Activated T-helper 9 cell treated with anti-CD3 and anti-CD28 coated beads, Interleukin-2, amount 50 U/mL, for 16 hours (primary cell): ENCODE data around the gene CELSR1.
"Not testable (repeated sequence)": the region's sequence is repeated elsewhere in the genome, so short reads cannot be mapped to it uniquely, and the experiment has no call there.

Experiments
- DNase-seq: peaks from one replicate; pipeline ENCODE4 v3.0.0-alpha.2; 2020; ENCODE audit warnings: low read depth

CELSR1 gene

GRCh38 chr22:46479046-46479445, 58.4 kb downstream of the CELSR1 start:
- no peak for DNase-seq

DNA sequence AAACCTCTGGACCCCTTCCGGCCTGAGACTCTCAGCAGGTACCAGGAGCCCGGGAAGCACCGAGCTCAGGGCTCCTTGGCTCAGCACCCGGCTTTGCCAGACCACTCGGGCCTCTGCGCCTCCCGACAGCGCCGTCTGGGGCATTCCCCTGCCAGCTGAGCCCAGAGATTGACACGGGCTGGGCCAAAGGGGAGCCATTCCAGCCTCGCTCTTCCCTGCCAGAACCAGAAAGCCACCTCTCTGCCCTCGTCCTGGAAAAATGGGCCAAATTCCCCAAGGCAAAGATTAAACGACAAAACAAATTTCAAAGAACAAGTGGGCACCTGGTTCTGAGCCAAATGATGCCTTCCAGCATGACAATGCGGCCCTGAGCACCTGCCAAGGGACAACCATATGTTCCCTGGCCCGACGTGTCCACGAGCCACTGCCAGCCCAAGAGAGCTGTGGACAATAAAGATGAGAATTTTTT, 59.3 kb downstream of the CELSR1 start:
- DNase-seq = no peak

DNA sequence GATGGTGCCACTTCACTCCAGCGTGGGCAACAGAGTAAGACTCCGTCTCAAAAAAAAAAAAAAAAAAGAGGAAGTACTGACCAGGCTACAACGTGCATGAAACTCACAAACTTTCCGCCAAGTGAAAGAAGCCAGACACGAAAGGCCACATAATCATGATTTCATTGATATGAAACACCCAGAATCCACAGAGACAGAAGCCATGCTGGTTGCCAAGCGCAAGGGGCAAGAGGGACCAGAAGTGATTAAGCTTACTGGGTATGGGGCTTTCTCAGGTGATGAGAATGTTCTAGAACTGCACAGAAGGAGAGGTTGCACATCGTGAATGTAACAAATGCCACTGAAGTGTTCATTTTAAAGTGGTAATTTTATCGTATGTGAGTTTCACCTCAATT, 60.9 kb downstream of the CELSR1 start:
- DNase-seq = no peak

- DNase-seq = no peak
These were observed 63.4 kb downstream of the CELSR1 start for GRCh38 chr22:46473896-46474557.

DNA sequence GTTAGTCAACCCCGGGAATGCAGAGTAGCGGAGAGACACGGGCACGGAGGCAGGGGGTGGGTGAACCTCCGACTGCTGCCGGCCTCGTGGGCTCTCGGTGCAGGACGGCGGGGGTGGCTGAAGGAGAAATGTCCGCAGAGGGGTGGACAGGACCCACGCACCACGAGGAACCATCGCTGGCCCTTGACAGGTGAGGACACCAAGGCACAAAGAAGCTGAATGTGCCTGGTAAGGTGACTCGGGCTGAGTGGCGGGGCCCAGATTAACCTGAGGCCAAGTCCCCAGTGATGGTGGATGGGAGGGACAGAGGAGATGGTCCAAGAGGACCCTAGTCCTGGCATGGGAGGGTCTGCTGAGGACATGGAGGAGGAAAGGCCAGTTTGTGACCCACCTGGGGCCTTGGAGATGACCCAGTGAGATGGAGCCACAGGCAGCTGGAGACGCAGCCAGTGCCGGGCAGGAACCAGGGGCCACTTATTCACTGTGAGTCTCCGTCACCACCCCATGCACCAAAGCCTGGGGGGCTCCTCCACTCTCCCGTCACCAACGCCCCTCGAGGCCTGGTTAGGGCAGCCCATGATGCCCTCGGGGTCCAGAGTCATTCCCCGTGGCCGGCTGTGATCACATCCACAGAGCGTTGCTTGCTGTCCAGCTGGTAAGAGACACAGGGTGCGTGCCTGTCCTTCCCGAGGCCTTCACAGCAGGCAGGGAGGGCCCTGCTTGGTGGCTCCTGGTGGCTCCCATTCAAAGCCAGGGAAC, 64.2 kb downstream of the CELSR1 start:
- DNase-seq = no peak

GRCh38 chr22:46472722-46473016, 64.8 kb downstream of the CELSR1 start:
- DNase-seq = no peak

- DNase-seq = no peak
These were observed 65.3 kb downstream of the CELSR1 start for GRCh38 chr22:46471901-46472721.

- DNase-seq = not testable (repeated sequence)
These were observed 66.1 kb downstream of the CELSR1 start for GRCh38 chr22:46471330-46471729.

GRCh38 chr22:46469711-46470110, 67.7 kb downstream of the CELSR1 start:
- DNase-seq = no peak

DNA sequence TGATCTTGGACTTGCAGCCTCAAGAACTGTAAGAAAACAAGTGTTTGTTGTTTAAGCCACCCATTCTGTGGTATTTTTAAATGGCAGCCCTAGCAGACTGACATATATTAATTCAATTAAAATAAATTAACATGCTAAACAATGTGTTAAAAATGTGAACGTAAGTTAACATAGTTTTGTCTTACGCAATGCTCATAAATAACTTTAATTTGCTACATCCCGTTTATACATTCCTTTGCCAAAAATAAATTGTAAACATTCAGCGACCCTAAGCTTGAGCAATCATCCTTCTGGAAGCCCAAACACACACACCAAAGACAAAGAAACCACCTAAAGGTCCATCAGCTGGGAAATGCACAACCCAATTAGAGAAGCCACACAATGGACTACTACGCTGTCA, 70.4 kb downstream of the CELSR1 start:
- no peak for DNase-seq

GRCh38 chr22:46466255-46466676, 71.2 kb downstream of the CELSR1 start:
- DNase-seq = no peak

DNA sequence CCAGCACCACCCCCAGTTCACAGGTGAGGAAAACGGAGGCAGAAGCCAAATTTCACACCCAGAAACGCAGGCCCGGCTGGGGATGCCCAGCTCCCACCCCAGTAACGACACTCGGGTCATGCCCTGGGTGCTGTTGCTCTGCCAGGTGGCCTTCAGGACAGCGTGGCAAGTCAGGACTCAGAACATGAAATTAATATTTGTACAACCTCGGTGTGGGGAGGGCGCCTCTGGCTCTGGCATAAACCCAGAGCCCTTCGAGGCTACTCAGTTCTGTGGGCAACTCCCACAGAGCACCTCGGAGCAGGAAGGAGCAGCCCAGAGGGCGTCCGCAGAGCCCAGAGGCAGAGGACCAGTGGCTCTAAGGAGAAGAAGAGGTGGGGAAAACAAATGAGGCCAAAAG, 71.6 kb downstream of the CELSR1 start:
- DNase-seq = no peak

- DNase-seq = no peak
These were observed 72.1 kb downstream of the CELSR1 start for GRCh38 chr22:46465345-46465720.

GRCh38 chr22:46464701-46465344, 72.6 kb downstream of the CELSR1 start:
- DNase-seq = no peak

DNA sequence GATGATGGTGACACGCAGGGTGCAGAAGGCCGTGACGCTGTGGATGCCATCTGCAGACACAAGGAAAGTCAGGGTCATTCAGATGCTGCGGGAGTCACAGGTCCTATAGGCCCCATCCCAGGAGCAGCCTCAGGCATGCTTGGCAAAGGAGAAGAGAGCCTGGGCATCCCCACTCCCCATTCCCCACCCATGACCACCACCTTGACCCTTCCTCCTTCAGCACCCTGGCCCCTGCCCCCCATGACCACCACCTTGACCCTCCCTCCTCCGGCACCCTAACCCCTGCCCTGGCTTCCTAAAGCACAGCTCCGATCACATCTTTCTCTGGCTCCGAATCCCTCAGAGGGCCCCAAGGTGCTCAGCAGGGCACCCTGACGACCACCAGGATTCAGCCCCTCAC, 73.1 kb downstream of the CELSR1 start:
- no peak for DNase-seq

- no peak for DNase-seq
These were observed 73.8 kb downstream of the CELSR1 start for GRCh38 chr22:46463435-46464227.

DNA sequence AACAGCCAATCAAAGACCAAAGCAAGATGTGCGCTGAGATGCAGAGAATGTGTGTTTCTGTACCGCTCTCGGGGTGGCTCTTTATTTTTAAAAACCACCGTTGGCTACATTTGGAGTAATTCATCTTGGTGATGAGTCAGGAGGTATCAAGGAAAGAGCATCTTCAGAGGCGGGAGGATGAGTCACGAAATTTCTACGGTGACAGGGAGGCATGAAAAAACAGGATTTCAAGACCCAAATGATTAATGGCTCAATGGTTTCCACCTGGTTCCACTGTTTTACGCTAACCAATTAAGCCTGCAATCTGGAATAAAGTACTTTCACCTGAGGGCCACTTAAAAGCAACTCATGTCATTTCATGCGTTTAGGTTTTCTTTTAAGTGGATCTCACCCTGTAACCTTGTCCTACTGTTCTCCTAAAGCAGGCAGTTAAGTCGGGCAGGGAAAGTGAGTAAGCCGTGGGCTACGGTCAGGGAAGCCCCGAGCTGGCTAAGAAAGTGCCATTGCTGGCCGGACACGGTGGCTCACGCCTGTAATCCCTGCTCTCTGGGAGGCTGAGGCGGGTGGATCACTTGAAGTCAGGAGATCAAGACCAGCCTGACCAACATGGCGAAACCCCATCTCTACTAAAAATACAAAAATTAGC, 74.6 kb downstream of the CELSR1 start:
- DNase-seq = no peak

- no peak for DNase-seq
These were observed 75.7 kb downstream of the CELSR1 start for GRCh38 chr22:46461566-46462180.

- no peak for DNase-seq
These were observed 76.6 kb downstream of the CELSR1 start for GRCh38 chr22:46460857-46461256.

DNA sequence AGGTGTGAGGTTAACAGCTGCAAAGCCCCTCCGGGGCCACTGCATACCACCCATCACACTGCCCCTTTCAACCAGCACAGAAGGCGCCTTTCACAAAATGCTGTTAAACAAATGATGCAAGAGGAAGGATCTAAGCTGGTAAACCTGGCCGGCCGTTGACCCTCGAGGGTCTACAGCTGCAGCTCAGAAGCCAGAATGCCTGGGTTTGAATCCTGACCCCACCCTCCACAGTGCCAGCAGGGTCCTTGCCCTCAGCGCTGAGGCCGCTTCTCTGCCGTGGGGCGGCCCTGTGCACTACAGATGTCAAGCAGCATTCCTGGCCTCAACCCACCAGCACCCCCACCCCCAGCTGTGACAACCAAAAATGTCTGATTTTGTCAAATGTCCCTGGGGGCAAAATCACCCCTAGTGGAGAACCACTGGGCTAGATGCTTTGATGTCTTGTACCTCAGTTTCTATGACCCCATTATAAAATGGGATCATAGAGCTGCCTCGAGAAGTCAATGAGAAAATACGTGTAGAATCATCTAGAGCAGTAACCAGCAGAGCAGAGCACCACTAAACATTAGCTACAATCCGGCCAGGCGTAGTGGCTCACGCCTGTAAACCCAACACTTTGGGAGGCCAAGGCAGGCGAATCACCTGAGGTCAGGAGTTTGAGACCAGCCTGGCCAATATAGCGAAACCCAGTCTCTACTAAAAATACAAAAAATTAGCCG, 77.9 kb downstream of the CELSR1 start:
- no peak for DNase-seq
